CD4-positive, alpha-beta T cell treated with Interleukin-6 for 4 hours (primary cell): ENCODE results near the gene PANX2.

Source experiments
- DNase-seq: peaks from one replicate; pipeline ENCODE4 v3.0.0-alpha.2; 2020; ENCODE audit warnings: mixed read lengths

PANX2 gene

GRCh38 chr22:50171319-50171964 lies 911 bp downstream of the PANX2 start:
- DNase-seq: no peak

GRCh38 chr22:50171965-50172421 lies 1.5 kb downstream of the PANX2 start:
- DNase-seq: no peak

- no peak for DNase-seq
Measured at GRCh38 chr22:50173311-50173982, 2.9 kb downstream of the PANX2 start.

GRCh38 chr22:50173983-50174355 lies 3.4 kb downstream of the PANX2 start:
- no peak for DNase-seq

GRCh38 chr22:50174382-50175190 lies 4.1 kb downstream of the PANX2 start:
- no peak for DNase-seq

GRCh38 chr22:50175191-50175461 lies 4.6 kb downstream of the PANX2 start:
- no peak for DNase-seq

- no peak for DNase-seq
Measured at GRCh38 chr22:50175921-50176849, 5.7 kb downstream of the PANX2 start.

GRCh38 chr22:50176850-50177536 lies 6.5 kb downstream of the PANX2 start:
- no peak for DNase-seq

GRCh38 chr22:50177537-50178470 lies 7.3 kb downstream of the PANX2 start:
- DNase-seq: no peak

- no peak for DNase-seq
Measured at GRCh38 chr22:50178471-50178864, 7.9 kb downstream of the PANX2 start.

GRCh38 chr22:50178871-50179869 lies 8.6 kb downstream of the PANX2 start:
- DNase-seq: no peak

- no peak for DNase-seq
Measured at GRCh38 chr22:50179937-50180726, 9.6 kb downstream of the PANX2 start.

GRCh38 chr22:50180727-50181521 lies 10.4 kb downstream of the PANX2 start:
- no peak for DNase-seq

GRCh38 chr22:50182176-50183081 lies 11.9 kb downstream of the PANX2 start:
- no peak for DNase-seq

GRCh38 chr22:50183141-50183971 lies 12.8 kb downstream of the PANX2 start:
- no peak for DNase-seq
